Gastrocnemius medialis (tissue), 4 donors: Measurements from ENCODE around the gene POU2AF1. TPM values are rescaled to one million over a fixed set of nuclear protein-coding genes. Genes with fewer than 3 reads are reported as not detected.

Experiments used
- ATAC-seq, 2 donors: fragments of 150-250 bp; one replicate each; pipeline ENCODE4 v1.9.1; 2016
- DNase-seq, 2 donors: peaks; one replicate each; pipeline ENCODE4 v3.0.0-alpha.2; 2019
- H3K27ac ChIP-seq, 4 donors: fragments of 200-600 bp; sonication (generic); 1 replicate in 1 of 4; 2 replicates in 3 of 4; pipeline ENCODE4 v1.5.1; 2016 to 2018; ENCODE audit warnings: mild to moderate bottlenecking in 2 of 4, moderate library complexity in 1 of 4
- H3K27me3 ChIP-seq, 3 donors: fragments of 200-600 bp; sonication (generic) in 2 of 3; 1 replicate in 1 of 3; 2 replicates in 2 of 3; pipeline versions ENCODE4 v1.5.1 to v1.6.0; 2016 to 2019; ENCODE audit warnings: mild to moderate bottlenecking in 1 of 3, moderate library complexity in 1 of 3
- H3K36me3 ChIP-seq, 2 donors: fragments of 200-600 bp; sonication (generic) in 1 of 2; one replicate each; pipeline ENCODE4 v1.5.1; 2017 to 2018
- H3K4me1 ChIP-seq, 2 donors: fragments of 200-600 bp; sonication (generic) in 1 of 2; one replicate each; pipeline ENCODE4 v1.5.1; 2016 to 2017; ENCODE audit warnings: mild to moderate bottlenecking in 2 of 2
- H3K4me3 ChIP-seq, 4 donors: fragments of 200-600 bp; sonication (generic) in 3 of 4; 1 replicate in 1 of 4; 2 replicates in 3 of 4; pipeline ENCODE4 v1.5.1; 2016 to 2019; ENCODE audit warnings: mild to moderate bottlenecking in 2 of 4
- H3K9me3 ChIP-seq, 3 donors: fragments of 200-600 bp; sonication (generic) in 2 of 3; 1 replicate in 1 of 3; 2 replicates in 2 of 3; pipeline ENCODE4 v1.5.1; 2016 to 2019
- POLR2A ChIP-seq, 2 donors: fragments of 450-650 bp; IDR thresholded peaks; one replicate each; pipeline ENCODE4 v1.6.1; 2017; ENCODE audit warnings: antibody characterized with exemption in 2 of 2, mild to moderate bottlenecking in 2 of 2, moderate library complexity in 2 of 2
- in situ Hi-C, 4 donors: fragments of 200-750 bp; cut with MboI; loops; one replicate each; pipeline versions ENCODE4 v1.15.0 to v1.8.0; 2017; ENCODE audit warnings: low sequenced_read_pairs in 4 of 4
- intact Hi-C: fragments of 100-400 bp; cut with DNase I; formaldehyde crosslinking; loops from one replicate; pipeline ENCODE4 v1.15.1; 2023; ENCODE audit warnings: low total_unique reads
- microRNA-seq, 2 donors: library from miRNA; unstranded; fragments of <30 nt; microRNA quantifications; one replicate each; pipeline ENCODE4, GENCODE V29; 2016; ENCODE audit warnings: borderline replicate concordance in 2 of 2
- total RNA-seq, 4 donors: library from RNA; depleted of rRNA; stranded (reverse); fragments of >200 nt; gene quantifications; one replicate each; pipeline versions ENCODE4 v1.1.0 to v1.2.3, GENCODE V29; 2016
- TF ChIP-seq, protein P1 (sequence below), 5 experiments: fragments of 450-650 bp in 3 of 5; fragments of 200-600 bp in 2 of 5; sonication (generic) in 2 of 5; IDR thresholded peaks in 4 of 5; conservative IDR thresholded peaks in 1 of 5; 1 replicate in 4 of 5; 2 replicates in 1 of 5; pipeline ENCODE4 v1.5.1; 2016 to 2019; ENCODE audit warnings: antibody characterized with exemption in 5 of 5, mild to moderate bottlenecking in 3 of 5, moderate library complexity in 3 of 5

The POU2AF1 gene
- total RNA-seq, 4 donors from 2014 or later = 0.29 to 0.78 TPM; not detected in 2

GRCh38 chr11:111303461-111303860 lies 75.6 kb downstream of the POU2AF1 start:
- TF ChIP-seq POLR2A (IDR thresholded peaks at IDR 0.05) = no peak
- TF ChIP-seq, protein P1, sequence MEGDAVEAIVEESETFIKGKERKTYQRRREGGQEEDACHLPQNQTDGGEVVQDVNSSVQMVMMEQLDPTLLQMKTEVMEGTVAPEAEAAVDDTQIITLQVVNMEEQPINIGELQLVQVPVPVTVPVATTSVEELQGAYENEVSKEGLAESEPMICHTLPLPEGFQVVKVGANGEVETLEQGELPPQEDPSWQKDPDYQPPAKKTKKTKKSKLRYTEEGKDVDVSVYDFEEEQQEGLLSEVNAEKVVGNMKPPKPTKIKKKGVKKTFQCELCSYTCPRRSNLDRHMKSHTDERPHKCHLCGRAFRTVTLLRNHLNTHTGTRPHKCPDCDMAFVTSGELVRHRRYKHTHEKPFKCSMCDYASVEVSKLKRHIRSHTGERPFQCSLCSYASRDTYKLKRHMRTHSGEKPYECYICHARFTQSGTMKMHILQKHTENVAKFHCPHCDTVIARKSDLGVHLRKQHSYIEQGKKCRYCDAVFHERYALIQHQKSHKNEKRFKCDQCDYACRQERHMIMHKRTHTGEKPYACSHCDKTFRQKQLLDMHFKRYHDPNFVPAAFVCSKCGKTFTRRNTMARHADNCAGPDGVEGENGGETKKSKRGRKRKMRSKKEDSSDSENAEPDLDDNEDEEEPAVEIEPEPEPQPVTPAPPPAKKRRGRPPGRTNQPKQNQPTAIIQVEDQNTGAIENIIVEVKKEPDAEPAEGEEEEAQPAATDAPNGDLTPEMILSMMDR (IDR thresholded peaks at IDR 0.05 in 4 of 5, conservative IDR thresholded peaks at IDR 0.05 in 1 of 5) = no peak
- intact Hi-C loops (no loop called here), in situ Hi-C loops (no loop called here)
- Histone ChIP-seq H3K9me3 (no peaks in the 10 kb centered on the region), H3K36me3 (no peaks in the 10 kb centered on the region), H3K4me3 (no peak overlapping the region), H3K27me3 (no peaks in the 10 kb centered on the region), H3K27ac (no peak overlapping the region), H3K4me1 (peaks cover 0 to 6% of the 10 kb centered on the region in 2 donors)
- no peak for ATAC-seq
- no peak for DNase-seq

DNA sequence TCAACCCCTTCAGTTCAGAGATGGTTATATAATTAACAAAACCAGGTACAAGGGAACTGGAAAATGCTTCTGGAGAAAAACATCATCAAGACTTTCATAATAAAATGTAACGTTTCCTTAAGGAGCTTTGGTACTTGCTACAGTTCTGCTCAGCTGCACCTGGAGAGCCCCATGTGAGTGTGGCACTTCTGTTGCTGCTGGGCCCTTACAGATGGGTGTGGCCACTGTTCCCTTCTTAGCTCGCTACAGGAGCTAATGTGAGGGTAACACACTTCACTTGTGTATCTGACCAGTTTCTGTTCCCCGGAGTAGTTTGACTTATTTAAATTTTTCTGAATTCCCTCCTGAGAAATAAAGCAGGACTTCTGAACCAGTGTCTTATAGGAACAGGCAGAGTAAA lies 76.8 kb downstream of the POU2AF1 start:
- DNase-seq (no peak), ATAC-seq (no peak)
- in situ Hi-C loops (no loop called here), intact Hi-C loops (no loop called here)
- Histone ChIP-seq H3K9me3 (no peaks in the 10 kb centered on the region), H3K4me3 (no peak overlapping the region), H3K4me1 (peaks cover 0 to 6% of the 10 kb centered on the region in 2 donors), H3K27me3 (no peaks in the 10 kb centered on the region), H3K27ac (no peak overlapping the region), H3K36me3 (no peaks in the 10 kb centered on the region)
- TF ChIP-seq POLR2A (IDR thresholded peaks at IDR 0.05) = no peak
- TF ChIP-seq, protein P1 (IDR thresholded peaks at IDR 0.05 in 4 of 5, conservative IDR thresholded peaks at IDR 0.05 in 1 of 5) = no peak

Small RNAs within 50 kb of the gene (microRNA-seq; reads per million reads assigned to microRNA genes)
- gene MIR4491 = 0 reads per million in 2 donors

Other genes starting within 250 kb of the POU2AF1 start
- gene POU2AF2, start 133.6 kb downstream of the POU2AF1 start, total RNA-seq = under 1 TPM in 3 of 4 donors, not detected in 1; 0.36 to 0.86 (median 0.51) TPM
- under 1 TPM in 3 of 4 donors, not detected in 1; 0.22 to 0.58 (median 0.46) TPM for gene POU2AF3, start 80.7 kb downstream of the POU2AF1 start, total RNA-seq
- gene BTG4, start 133.1 kb upstream of the POU2AF1 start, total RNA-seq = not detected
- not detected for gene HOATZ, start 135.5 kb upstream of the POU2AF1 start, total RNA-seq
- gene LAYN, start 161.4 kb upstream of the POU2AF1 start, total RNA-seq = 1 to 10 TPM in 1 of 4 donors, under 1 TPM in 2, not detected in 1; 0.46 to 3.7 (median 0.72) TPM
- 10 to 100 TPM; 16.5 to 98.7 (median 43.8) TPM for gene SIK2, start 223.2 kb upstream of the POU2AF1 start, total RNA-seq